Measurements from ENCODE around the gene TP73. TPM values are rescaled to one million over a fixed set of nuclear protein-coding genes. Genes with fewer than 3 reads are reported as not detected.

The TP73 gene
- total RNA-seq = under 1 TPM; 0.50 to 0.58 TPM

GRCh38 chr1:3651930-3652547, at the start of gene TP73:
TSS of gene TP73 (plus strand) at chr1:3652516. CDS start at chr1:3682366, 29,850 bp downstream.
- peak within 1 kb of the TSS; percentile 62 for H3K4me3 Mint-ChIP-seq
- no peak for DNase-seq
- H3K4me1 Mint-ChIP-seq = peaks cover 30% of the 10 kb centered on the region
- no peaks in the 10 kb centered on the region for H3K9me3 Mint-ChIP-seq
- no peak within 1 kb of the TSS for H3K27ac Mint-ChIP-seq
- H3K27me3 Mint-ChIP-seq = peaks cover 52% of the 10 kb centered on the region
- peaks cover 3% of the 10 kb centered on the region for H3K36me3 Mint-ChIP-seq

- Mint-ChIP-seq H3K4me3 (no peak overlapping the region), H3K9me3 (no peaks in the 10 kb centered on the region), H3K36me3 (no peaks in the 10 kb centered on the region), H3K4me1 (peaks cover 3% of the 10 kb centered on the region), H3K27ac (no peak overlapping the region), H3K27me3 (no peaks in the 10 kb centered on the region)
- no peak for DNase-seq
Measured at GRCh38 chr1:3603156-3603555, 49.2 kb upstream of the TP73 start.

GRCh38 chr1:3603571-3604467, 48.5 kb upstream of the TP73 start:
- H3K36me3 Mint-ChIP-seq = no peaks in the 10 kb centered on the region
- H3K9me3 Mint-ChIP-seq = no peaks in the 10 kb centered on the region
- H3K4me3 Mint-ChIP-seq = no peak overlapping the region
- no peak for DNase-seq
- H3K27ac Mint-ChIP-seq = no peak overlapping the region
- no peaks in the 10 kb centered on the region for H3K4me1 Mint-ChIP-seq
- H3K27me3 Mint-ChIP-seq = no peaks in the 10 kb centered on the region

- H3K36me3 Mint-ChIP-seq = no peaks in the 10 kb centered on the region
- no peaks in the 10 kb centered on the region for H3K4me1 Mint-ChIP-seq
- no peak for DNase-seq
- no peak overlapping the region for H3K27ac Mint-ChIP-seq
- peaks cover 5% of the 10 kb centered on the region for H3K27me3 Mint-ChIP-seq
- H3K9me3 Mint-ChIP-seq = no peaks in the 10 kb centered on the region
- H3K4me3 Mint-ChIP-seq = no peak overlapping the region
Measured at GRCh38 chr1:3604468-3604974, 47.8 kb upstream of the TP73 start.

GRCh38 chr1:3604997-3605823, 47.1 kb upstream of the TP73 start:
- Mint-ChIP-seq H3K4me1 (no peaks in the 10 kb centered on the region), H3K27me3 (peaks cover 7% of the 10 kb centered on the region), H3K36me3 (no peaks in the 10 kb centered on the region), H3K4me3 (no peak overlapping the region), H3K9me3 (no peaks in the 10 kb centered on the region), H3K27ac (no peak overlapping the region)
- no peak for DNase-seq

GRCh38 chr1:3606779-3607702, 45.3 kb upstream of the TP73 start:
- H3K27me3 Mint-ChIP-seq = peaks cover 17% of the 10 kb centered on the region
- peaks cover 2% of the 10 kb centered on the region for H3K4me1 Mint-ChIP-seq
- no peak overlapping the region for H3K4me3 Mint-ChIP-seq
- H3K27ac Mint-ChIP-seq = no peak overlapping the region
- no peaks in the 10 kb centered on the region for H3K36me3 Mint-ChIP-seq
- no peaks in the 10 kb centered on the region for H3K9me3 Mint-ChIP-seq
- no peak for DNase-seq

GRCh38 chr1:3607703-3608065, 44.6 kb upstream of the TP73 start:
- no peak for DNase-seq
- no peaks in the 10 kb centered on the region for H3K36me3 Mint-ChIP-seq
- H3K27ac Mint-ChIP-seq = no peak overlapping the region
- H3K4me1 Mint-ChIP-seq = peaks cover 2% of the 10 kb centered on the region
- no peak overlapping the region for H3K4me3 Mint-ChIP-seq
- no peaks in the 10 kb centered on the region for H3K9me3 Mint-ChIP-seq
- H3K27me3 Mint-ChIP-seq = peaks cover 21% of the 10 kb centered on the region

- peaks cover 2% of the 10 kb centered on the region for H3K4me1 Mint-ChIP-seq
- H3K27me3 Mint-ChIP-seq = peaks cover 21% of the 10 kb centered on the region
- H3K27ac Mint-ChIP-seq = no peak overlapping the region
- no peak for DNase-seq
- H3K4me3 Mint-ChIP-seq = no peak overlapping the region
- H3K9me3 Mint-ChIP-seq = no peaks in the 10 kb centered on the region
- no peaks in the 10 kb centered on the region for H3K36me3 Mint-ChIP-seq
Measured at GRCh38 chr1:3608154-3608553, 44.2 kb upstream of the TP73 start.

GRCh38 chr1:3609016-3609768, 43.1 kb upstream of the TP73 start:
- Mint-ChIP-seq H3K9me3 (no peaks in the 10 kb centered on the region), H3K36me3 (no peaks in the 10 kb centered on the region), H3K27me3 (peaks cover 21% of the 10 kb centered on the region), H3K27ac (no peak overlapping the region), H3K4me1 (peaks cover 2% of the 10 kb centered on the region), H3K4me3 (no peak overlapping the region)
- no peak for DNase-seq

- H3K4me1 Mint-ChIP-seq = peaks cover 2% of the 10 kb centered on the region
- H3K9me3 Mint-ChIP-seq = no peaks in the 10 kb centered on the region
- peaks cover 21% of the 10 kb centered on the region for H3K27me3 Mint-ChIP-seq
- H3K27ac Mint-ChIP-seq = no peak overlapping the region
- no peak overlapping the region for H3K4me3 Mint-ChIP-seq
- DNase-seq = no peak
- no peaks in the 10 kb centered on the region for H3K36me3 Mint-ChIP-seq
Measured at GRCh38 chr1:3609769-3610526, 42.4 kb upstream of the TP73 start.

GRCh38 chr1:3610527-3611169, 41.7 kb upstream of the TP73 start:
- peaks cover 2% of the 10 kb centered on the region for H3K4me1 Mint-ChIP-seq
- H3K9me3 Mint-ChIP-seq = no peaks in the 10 kb centered on the region
- no peak for DNase-seq
- peak overlapping the region; percentile 47 for H3K4me3 Mint-ChIP-seq
- no peak overlapping the region for H3K27ac Mint-ChIP-seq
- H3K27me3 Mint-ChIP-seq = peaks cover 21% of the 10 kb centered on the region
- no peaks in the 10 kb centered on the region for H3K36me3 Mint-ChIP-seq

GRCh38 chr1:3611170-3612019, 40.9 kb upstream of the TP73 start, which contains the start of gene MEGF6:
TSS of gene MEGF6 (minus strand) at chr1:3611508. CDS start at chr1:3611268, 240 bp downstream.
- H3K4me3 Mint-ChIP-seq = peak within 1 kb of the TSS; percentile 67

More at GRCh38 chr1:3611170-3612019, 40.9 kb upstream of the TP73 start, which contains the start of gene MEGF6:
- Mint-ChIP-seq H3K36me3 (no peaks in the 10 kb centered on the region), H3K27ac (no peak within 1 kb of the TSS), H3K27me3 (peaks cover 21% of the 10 kb centered on the region), H3K9me3 (no peaks in the 10 kb centered on the region), H3K4me1 (peaks cover 2% of the 10 kb centered on the region)
- peak; percentile 50 for DNase-seq
